Measurements from ENCODE around the gene LDAF1.
A peak's percentile ranks its signal among the peaks of the same experiment; 100 is the strongest.
"Not testable (repeated sequence)": the region's sequence is repeated elsewhere in the genome, so short reads cannot be mapped to it uniquely, and the experiment has no call there.

The LDAF1 gene

DNA sequence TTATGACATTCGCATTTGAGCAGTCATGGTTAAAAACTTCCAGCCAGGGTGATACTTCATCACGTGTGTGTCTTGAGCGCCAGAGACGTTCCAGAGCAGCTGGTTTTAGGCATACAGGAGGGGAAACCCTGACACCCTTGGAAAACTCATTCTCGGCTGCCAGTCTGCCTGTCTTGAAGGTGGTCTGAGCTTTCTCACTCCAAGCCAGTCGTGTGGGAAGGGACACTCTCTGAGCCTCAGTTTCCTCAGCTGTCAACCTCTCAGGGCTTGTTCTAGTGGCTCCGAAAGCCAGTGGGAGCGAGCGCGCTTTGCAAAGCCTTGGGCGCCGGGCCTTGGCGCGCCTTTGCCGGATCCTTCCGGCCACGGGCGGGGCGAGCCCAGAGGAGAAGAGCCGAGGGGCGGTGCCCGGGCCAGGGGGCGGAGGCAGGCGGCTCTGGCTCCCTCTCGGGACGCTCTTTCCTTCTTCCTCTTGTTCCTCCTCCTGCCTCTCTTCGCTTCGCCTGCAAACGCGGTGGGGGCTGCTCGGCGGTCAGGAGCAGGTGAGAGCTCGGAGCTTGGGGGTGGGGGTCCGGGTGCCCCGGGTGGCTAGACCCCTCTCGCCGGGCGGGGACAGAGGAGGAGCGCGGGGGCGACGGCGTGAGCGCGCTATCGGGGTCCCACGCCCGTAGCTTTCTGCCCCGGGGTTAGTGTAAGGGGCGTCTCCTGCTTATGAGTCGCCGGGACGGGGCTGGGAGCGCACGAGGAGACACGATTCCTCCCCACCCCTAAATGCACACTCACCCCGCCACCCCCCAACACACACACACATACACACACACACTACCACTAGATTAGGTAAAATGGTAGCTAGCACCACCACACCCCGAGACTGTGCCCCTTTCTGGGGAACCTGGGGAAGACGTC is at the start of gene LDAF1:
Gene LDAF1 (plus strand): TSS at position 467 of the 903 bp plus-strand sequence. CDS start 2,509 bp downstream, outside the sequence.
- H3K27me3 ChIP-seq, result no peaks in the 10 kb centered on the region

DNA sequence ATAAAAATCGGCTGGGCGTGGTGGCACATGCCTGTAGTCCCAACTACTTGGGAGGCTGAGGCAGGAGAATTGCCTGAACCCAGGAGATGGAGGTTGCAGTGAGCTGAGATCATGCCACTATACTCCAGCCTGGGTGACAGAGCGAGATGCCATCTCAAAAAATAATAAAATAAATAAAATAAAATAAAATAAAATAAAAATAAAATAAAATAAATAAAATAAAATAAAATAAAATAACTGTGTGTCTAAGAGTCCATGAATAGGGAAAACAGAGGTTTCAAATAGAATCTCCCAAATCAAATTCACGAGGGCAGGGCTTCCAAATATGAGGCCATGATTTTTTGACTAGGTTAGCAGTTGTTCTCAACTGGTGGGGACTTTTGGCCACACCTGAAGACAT is 42.9 kb upstream of the LDAF1 start:
- H3K27me3 ChIP-seq; H3K27ac ChIP-seq; H3K4me3 ChIP-seq (ENCODE audit: low read depth in 1 of 2, low read length in 1 of 2); H3K4me1 ChIP-seq (ENCODE audit: control insufficient read depth in 1 of 2, insufficient read depth in 1 of 2, low read depth in 1 of 2, low read length in 1 of 2); H3K9me3 ChIP-seq; H3K36me3 ChIP-seq: not testable (repeated sequence)

More for the DNA sequence above, at the start of gene LDAF1:
- TF ChIP-seq, protein P1, sequence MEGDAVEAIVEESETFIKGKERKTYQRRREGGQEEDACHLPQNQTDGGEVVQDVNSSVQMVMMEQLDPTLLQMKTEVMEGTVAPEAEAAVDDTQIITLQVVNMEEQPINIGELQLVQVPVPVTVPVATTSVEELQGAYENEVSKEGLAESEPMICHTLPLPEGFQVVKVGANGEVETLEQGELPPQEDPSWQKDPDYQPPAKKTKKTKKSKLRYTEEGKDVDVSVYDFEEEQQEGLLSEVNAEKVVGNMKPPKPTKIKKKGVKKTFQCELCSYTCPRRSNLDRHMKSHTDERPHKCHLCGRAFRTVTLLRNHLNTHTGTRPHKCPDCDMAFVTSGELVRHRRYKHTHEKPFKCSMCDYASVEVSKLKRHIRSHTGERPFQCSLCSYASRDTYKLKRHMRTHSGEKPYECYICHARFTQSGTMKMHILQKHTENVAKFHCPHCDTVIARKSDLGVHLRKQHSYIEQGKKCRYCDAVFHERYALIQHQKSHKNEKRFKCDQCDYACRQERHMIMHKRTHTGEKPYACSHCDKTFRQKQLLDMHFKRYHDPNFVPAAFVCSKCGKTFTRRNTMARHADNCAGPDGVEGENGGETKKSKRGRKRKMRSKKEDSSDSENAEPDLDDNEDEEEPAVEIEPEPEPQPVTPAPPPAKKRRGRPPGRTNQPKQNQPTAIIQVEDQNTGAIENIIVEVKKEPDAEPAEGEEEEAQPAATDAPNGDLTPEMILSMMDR (IDR thresholded peaks at IDR 0.05), result no peak
- Histone ChIP-seq H3K9me3 (no peaks in the 10 kb centered on the region), H3K4me1 (ENCODE audit: control insufficient read depth in 1 of 2, insufficient read depth in 1 of 2, low read depth in 1 of 2, low read length in 1 of 2) (peaks cover 16 to 24% of the 10 kb centered on the region in 2 experiments), H3K27ac (peak within 1 kb of the TSS; percentile 51), H3K4me3 (ENCODE audit: low read depth in 1 of 2, low read length in 1 of 2) (peak within 1 kb of the TSS; percentile 56 to 66), H3K36me3 (no peaks in the 10 kb centered on the region)

DNA sequence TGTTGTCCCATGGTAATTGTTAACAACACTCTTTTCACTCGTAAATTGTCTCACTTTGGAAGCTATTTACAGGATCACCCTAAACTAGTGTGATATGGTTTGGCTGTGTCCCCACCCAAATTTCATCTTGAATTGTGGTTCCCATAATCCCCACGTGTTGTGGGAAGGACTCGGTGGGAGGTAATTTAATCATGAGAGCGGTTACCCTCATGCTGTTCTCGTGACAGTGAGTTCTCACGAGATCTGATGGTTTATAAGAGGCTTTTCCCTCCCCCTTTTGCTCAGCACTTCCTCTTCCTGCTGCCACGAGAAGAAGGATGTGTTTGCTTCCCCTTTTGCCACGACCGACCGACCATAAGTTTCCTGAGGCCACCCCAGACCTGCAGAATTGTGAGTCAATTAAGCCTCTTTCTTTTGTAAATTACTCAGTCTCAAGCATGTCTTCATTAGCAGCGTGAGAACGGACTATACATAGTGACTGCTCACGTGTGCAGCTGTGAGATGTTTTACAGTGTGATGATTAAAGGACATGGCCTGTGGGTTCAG is 42.3 kb upstream of the LDAF1 start:
- H3K27ac ChIP-seq, result peak overlapping the region; percentile 49
- no peaks in the 10 kb centered on the region for H3K36me3 ChIP-seq
- no peaks in the 10 kb centered on the region for H3K9me3 ChIP-seq
- TF ChIP-seq, protein P1 (IDR thresholded peaks at IDR 0.05), result no peak
- no peak overlapping the region for H3K4me3 ChIP-seq (ENCODE audit: low read depth in 1 of 2, low read length in 1 of 2)
- H3K4me1 ChIP-seq (ENCODE audit: control insufficient read depth in 1 of 2, insufficient read depth in 1 of 2, low read depth in 1 of 2, low read length in 1 of 2), result peaks cover 3 to 8% of the 10 kb centered on the region in 2 experiments
- no peaks in the 10 kb centered on the region for H3K27me3 ChIP-seq

DNA sequence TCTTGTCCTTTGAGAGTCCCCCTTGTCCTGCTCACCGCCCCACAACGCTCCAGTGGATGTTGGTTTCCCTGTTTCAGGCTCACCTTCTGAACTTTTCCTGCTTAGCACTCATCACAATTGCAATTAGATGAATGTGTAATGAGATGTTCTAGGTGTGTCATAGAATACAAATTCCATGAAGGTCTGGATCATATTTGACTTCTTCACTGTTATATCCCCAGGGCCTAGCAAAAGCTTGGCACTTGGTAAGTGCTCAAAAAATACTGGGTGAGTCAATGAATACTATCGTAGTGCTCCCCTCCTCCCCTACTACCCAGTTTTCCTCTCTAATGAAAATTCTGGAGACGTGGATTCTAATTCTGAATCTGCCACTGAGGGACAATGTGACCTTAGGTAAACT is 40.9 kb upstream of the LDAF1 start:
- TF ChIP-seq, protein P1 (IDR thresholded peaks at IDR 0.05), result no peak
- H3K27me3 ChIP-seq, result no peaks in the 10 kb centered on the region
- H3K36me3 ChIP-seq, result no peaks in the 10 kb centered on the region
- no peaks in the 10 kb centered on the region for H3K9me3 ChIP-seq
- peaks cover 3 to 8% of the 10 kb centered on the region in 2 experiments for H3K4me1 ChIP-seq (ENCODE audit: control insufficient read depth in 1 of 2, insufficient read depth in 1 of 2, low read depth in 1 of 2, low read length in 1 of 2)
- no peak overlapping the region for H3K27ac ChIP-seq
- no peak overlapping the region for H3K4me3 ChIP-seq (ENCODE audit: low read depth in 1 of 2, low read length in 1 of 2)

DNA sequence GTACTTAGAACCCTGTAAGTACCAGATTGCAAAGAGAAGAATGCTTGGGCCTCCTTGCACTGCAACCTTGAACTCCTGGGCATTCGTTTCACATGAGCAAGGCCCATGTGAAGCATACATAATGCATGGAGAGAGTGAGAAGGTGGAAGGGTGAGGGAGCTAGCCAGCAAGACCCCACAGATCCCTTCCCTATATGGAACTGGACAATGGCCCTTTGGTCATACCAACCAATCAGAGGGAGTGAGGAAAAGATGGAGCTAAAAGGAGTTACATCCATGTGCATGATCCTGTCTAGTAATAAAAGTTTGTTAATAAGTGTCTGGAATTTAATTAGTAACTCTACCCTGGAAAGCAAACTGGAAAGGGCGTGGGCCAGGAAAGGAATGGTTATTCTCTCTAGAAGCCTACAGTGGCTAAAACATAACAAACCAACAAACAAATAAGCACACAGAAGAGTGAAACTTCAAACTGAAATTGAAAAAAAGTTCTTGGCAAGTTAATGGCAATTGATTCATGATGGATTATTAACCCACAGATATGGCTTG is 37.4 kb upstream of the LDAF1 start:
- no peaks in the 10 kb centered on the region for H3K27me3 ChIP-seq
- H3K4me1 ChIP-seq (ENCODE audit: control insufficient read depth in 1 of 2, insufficient read depth in 1 of 2, low read depth in 1 of 2, low read length in 1 of 2), result peaks cover 3 to 6% of the 10 kb centered on the region in 2 experiments
- no peak overlapping the region for H3K4me3 ChIP-seq (ENCODE audit: low read depth in 1 of 2, low read length in 1 of 2)
- TF ChIP-seq, protein P1 (IDR thresholded peaks at IDR 0.05), result no peak
- H3K27ac ChIP-seq, result no peak overlapping the region
- no peaks in the 10 kb centered on the region for H3K9me3 ChIP-seq
- no peaks in the 10 kb centered on the region for H3K36me3 ChIP-seq

DNA sequence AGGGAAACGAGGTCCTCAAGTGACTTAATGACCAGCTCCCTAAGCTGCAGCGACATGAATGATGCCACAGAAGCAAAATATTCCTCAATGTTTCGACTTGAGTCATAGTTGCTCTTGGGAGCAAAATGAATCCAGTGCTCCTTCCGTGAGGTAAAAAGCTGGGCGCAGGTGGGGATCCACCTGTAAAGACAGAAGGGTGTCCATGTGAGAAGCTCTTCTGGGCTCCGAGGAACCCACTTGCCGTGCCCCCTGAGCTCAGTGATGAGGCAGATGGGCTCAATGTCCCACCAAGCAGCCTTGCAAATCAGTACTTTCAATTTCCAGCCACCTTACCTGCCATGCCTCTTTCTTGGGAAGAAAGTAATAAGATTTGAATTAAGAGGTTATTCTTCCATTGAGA is 33.3 kb upstream of the LDAF1 start:
- TF ChIP-seq, protein P1 (IDR thresholded peaks at IDR 0.05), result no peak
- Histone ChIP-seq H3K27me3 (no peaks in the 10 kb centered on the region), H3K9me3 (no peaks in the 10 kb centered on the region), H3K27ac (no peak overlapping the region), H3K4me1 (ENCODE audit: control insufficient read depth in 1 of 2, insufficient read depth in 1 of 2, low read depth in 1 of 2, low read length in 1 of 2) (no peaks in the 10 kb centered on the region), H3K36me3 (no peaks in the 10 kb centered on the region), H3K4me3 (ENCODE audit: low read depth in 1 of 2, low read length in 1 of 2) (no peak overlapping the region)
